Gastrocnemius medialis (tissue), 4 donors: ENCODE measurements around the gene FOXO6. TPM values are rescaled to one million over a fixed set of nuclear protein-coding genes. Genes with fewer than 3 reads are reported as not detected.

Source experiments
- ATAC-seq, 2 donors: fragments of 150-250 bp; one replicate each; pipeline ENCODE4 v1.9.1; 2016
- DNase-seq, 2 donors: peaks; one replicate each; pipeline ENCODE4 v3.0.0-alpha.2; 2019
- H3K27ac ChIP-seq, 4 donors: fragments of 200-600 bp; sonication (generic); 1 replicate in 1 of 4; 2 replicates in 3 of 4; pipeline ENCODE4 v1.5.1; 2016 to 2018; ENCODE audit warnings: mild to moderate bottlenecking in 2 of 4, moderate library complexity in 1 of 4
- H3K27me3 ChIP-seq, 3 donors: fragments of 200-600 bp; sonication (generic) in 2 of 3; 1 replicate in 1 of 3; 2 replicates in 2 of 3; pipeline versions ENCODE4 v1.5.1 to v1.6.0; 2016 to 2019; ENCODE audit warnings: mild to moderate bottlenecking in 1 of 3, moderate library complexity in 1 of 3
- H3K36me3 ChIP-seq, 2 donors: fragments of 200-600 bp; sonication (generic) in 1 of 2; one replicate each; pipeline ENCODE4 v1.5.1; 2017 to 2018
- H3K4me1 ChIP-seq, 2 donors: fragments of 200-600 bp; sonication (generic) in 1 of 2; one replicate each; pipeline ENCODE4 v1.5.1; 2016 to 2017; ENCODE audit warnings: mild to moderate bottlenecking in 2 of 2
- H3K4me3 ChIP-seq, 4 donors: fragments of 200-600 bp; sonication (generic) in 3 of 4; 1 replicate in 1 of 4; 2 replicates in 3 of 4; pipeline ENCODE4 v1.5.1; 2016 to 2019; ENCODE audit warnings: mild to moderate bottlenecking in 2 of 4
- H3K9me3 ChIP-seq, 3 donors: fragments of 200-600 bp; sonication (generic) in 2 of 3; 1 replicate in 1 of 3; 2 replicates in 2 of 3; pipeline ENCODE4 v1.5.1; 2016 to 2019
- POLR2A ChIP-seq, 2 donors: fragments of 450-650 bp; IDR thresholded peaks; one replicate each; pipeline ENCODE4 v1.6.1; 2017; ENCODE audit warnings: antibody characterized with exemption in 2 of 2, mild to moderate bottlenecking in 2 of 2, moderate library complexity in 2 of 2
- in situ Hi-C, 4 donors: fragments of 200-750 bp; cut with MboI; loops; one replicate each; pipeline versions ENCODE4 v1.15.0 to v1.8.0; 2017; ENCODE audit warnings: low sequenced_read_pairs in 4 of 4
- intact Hi-C: fragments of 100-400 bp; cut with DNase I; formaldehyde crosslinking; loops from one replicate; pipeline ENCODE4 v1.15.1; 2023; ENCODE audit warnings: low total_unique reads
- total RNA-seq, 4 donors: library from RNA; depleted of rRNA; stranded (reverse); fragments of >200 nt; gene quantifications; one replicate each; pipeline versions ENCODE4 v1.1.0 to v1.2.3, GENCODE V29; 2016
- TF ChIP-seq, protein P1 (sequence below), 5 experiments: fragments of 450-650 bp in 3 of 5; fragments of 200-600 bp in 2 of 5; sonication (generic) in 2 of 5; IDR thresholded peaks in 4 of 5; conservative IDR thresholded peaks in 1 of 5; 1 replicate in 4 of 5; 2 replicates in 1 of 5; pipeline ENCODE4 v1.5.1; 2016 to 2019; ENCODE audit warnings: antibody characterized with exemption in 5 of 5, mild to moderate bottlenecking in 3 of 5, moderate library complexity in 3 of 5

Gene FOXO6
- total RNA-seq, 4 donors from 2014 or later = 0.20 to 3.9 (median 0.94) TPM

DNA sequence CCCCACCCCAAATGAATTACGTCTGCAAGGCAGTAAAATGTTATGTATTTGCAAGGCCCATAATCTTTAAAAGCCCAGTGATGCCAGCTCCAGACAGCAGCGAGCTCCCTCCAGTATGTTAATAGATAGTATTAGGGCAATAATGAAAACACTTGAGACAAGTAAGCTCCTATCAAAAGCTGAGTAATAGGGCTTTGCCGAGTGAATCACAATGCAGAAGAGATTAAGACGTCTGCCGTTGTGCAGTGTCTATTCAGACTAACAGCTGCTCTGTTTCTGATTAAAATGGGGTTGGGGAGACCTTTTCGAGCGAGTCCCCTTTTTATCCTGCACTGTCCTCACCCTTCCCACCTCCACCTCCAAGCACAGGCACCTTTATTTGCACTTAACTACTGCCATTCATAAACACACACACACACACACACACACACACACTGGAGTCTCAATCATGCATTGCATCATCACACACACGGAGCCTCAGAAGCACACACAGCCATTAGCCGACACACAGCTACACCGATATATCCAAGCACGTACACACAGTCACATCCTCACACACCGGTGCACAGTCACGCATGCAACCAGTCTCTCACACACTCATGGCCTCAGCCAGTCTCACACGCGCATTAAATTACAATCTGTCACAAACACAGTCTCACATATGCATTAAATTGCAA is 46.0 kb upstream of the FOXO6 start:
- peaks cover 10 to 14% of the 10 kb centered on the region in 2 donors for H3K4me1 ChIP-seq
- no peak for DNase-seq
- in situ Hi-C loops = loop anchor here in 1 of 4 donors (10.0 kb wide), 1 partner anchor 120 kb away; no protein-coding TSS in a partner anchor
- no peak for ATAC-seq
- no peaks in the 10 kb centered on the region for H3K9me3 ChIP-seq
- no peak overlapping the region for H3K4me3 ChIP-seq
- no peaks in the 10 kb centered on the region for H3K36me3 ChIP-seq
- TF ChIP-seq, protein P1, sequence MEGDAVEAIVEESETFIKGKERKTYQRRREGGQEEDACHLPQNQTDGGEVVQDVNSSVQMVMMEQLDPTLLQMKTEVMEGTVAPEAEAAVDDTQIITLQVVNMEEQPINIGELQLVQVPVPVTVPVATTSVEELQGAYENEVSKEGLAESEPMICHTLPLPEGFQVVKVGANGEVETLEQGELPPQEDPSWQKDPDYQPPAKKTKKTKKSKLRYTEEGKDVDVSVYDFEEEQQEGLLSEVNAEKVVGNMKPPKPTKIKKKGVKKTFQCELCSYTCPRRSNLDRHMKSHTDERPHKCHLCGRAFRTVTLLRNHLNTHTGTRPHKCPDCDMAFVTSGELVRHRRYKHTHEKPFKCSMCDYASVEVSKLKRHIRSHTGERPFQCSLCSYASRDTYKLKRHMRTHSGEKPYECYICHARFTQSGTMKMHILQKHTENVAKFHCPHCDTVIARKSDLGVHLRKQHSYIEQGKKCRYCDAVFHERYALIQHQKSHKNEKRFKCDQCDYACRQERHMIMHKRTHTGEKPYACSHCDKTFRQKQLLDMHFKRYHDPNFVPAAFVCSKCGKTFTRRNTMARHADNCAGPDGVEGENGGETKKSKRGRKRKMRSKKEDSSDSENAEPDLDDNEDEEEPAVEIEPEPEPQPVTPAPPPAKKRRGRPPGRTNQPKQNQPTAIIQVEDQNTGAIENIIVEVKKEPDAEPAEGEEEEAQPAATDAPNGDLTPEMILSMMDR (IDR thresholded peaks at IDR 0.05 in 4 of 5, conservative IDR thresholded peaks at IDR 0.05 in 1 of 5) = no peak
- TF ChIP-seq POLR2A (IDR thresholded peaks at IDR 0.05) = no peak
- H3K27me3 ChIP-seq = no peaks in the 10 kb centered on the region
- H3K27ac ChIP-seq = no peak overlapping the region
- intact Hi-C loops = no loop called here

GRCh38 chr1:41315871-41316270 is 45.4 kb upstream of the FOXO6 start:
- H3K4me1 ChIP-seq = peaks cover 13 to 20% of the 10 kb centered on the region in 2 donors
- H3K4me3 ChIP-seq = no peak overlapping the region
- TF ChIP-seq, protein P1 (IDR thresholded peaks at IDR 0.05 in 4 of 5, conservative IDR thresholded peaks at IDR 0.05 in 1 of 5) = no peak
- TF ChIP-seq POLR2A (IDR thresholded peaks at IDR 0.05) = no peak
- intact Hi-C loops = no loop called here
- H3K27me3 ChIP-seq = no peaks in the 10 kb centered on the region
- DNase-seq = no peak
- no peaks in the 10 kb centered on the region for H3K9me3 ChIP-seq
- in situ Hi-C loops = loop anchor here in 1 of 4 donors (10.0 kb wide), 1 partner anchor 119 kb away; no protein-coding TSS in a partner anchor
- no peaks in the 10 kb centered on the region for H3K36me3 ChIP-seq
- H3K27ac ChIP-seq = no peak overlapping the region
- ATAC-seq = no peak

DNA sequence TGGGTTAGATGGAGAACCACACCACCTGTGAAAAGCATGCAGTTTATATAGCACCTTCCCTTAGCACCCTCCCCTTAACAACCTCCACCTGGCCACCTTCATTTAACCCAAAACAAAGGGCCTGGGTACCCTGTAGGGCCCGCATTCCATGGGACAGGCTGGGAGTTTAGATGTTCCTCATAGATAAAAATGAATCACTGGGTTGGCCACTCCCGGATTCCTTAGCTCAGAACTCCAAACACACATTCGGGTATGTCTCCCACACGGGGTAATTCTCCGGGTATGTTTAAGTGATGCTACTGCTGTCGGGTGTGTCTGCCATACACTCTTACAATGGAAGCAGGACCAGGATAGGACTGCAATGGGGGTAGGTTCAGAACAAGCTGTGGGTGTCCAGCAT is 43.9 kb upstream of the FOXO6 start:
- no peak for DNase-seq
- no peak for ATAC-seq
- in situ Hi-C loops = loop anchor here in 1 of 4 donors (10.0 kb wide), 1 partner anchor 117 kb away; no protein-coding TSS in a partner anchor
- intact Hi-C loops = no loop called here
- TF ChIP-seq, protein P1 (IDR thresholded peaks at IDR 0.05 in 4 of 5, conservative IDR thresholded peaks at IDR 0.05 in 1 of 5) = no peak
- no peak for TF ChIP-seq POLR2A (IDR thresholded peaks at IDR 0.05)
- Histone ChIP-seq H3K27me3 (no peaks in the 10 kb centered on the region), H3K9me3 (no peaks in the 10 kb centered on the region), H3K4me1 (peaks cover 13 to 25% of the 10 kb centered on the region in 2 donors), H3K27ac (no peak overlapping the region), H3K4me3 (no peak overlapping the region), H3K36me3 (no peaks in the 10 kb centered on the region)

- DNase-seq (no peak), ATAC-seq (no peak)
- H3K27ac ChIP-seq = no peak overlapping the region
- TF ChIP-seq, protein P1 (IDR thresholded peaks at IDR 0.05 in 4 of 5, conservative IDR thresholded peaks at IDR 0.05 in 1 of 5) = no peak
- no peak for TF ChIP-seq POLR2A (IDR thresholded peaks at IDR 0.05)
- no peaks in the 10 kb centered on the region for H3K27me3 ChIP-seq
- in situ Hi-C loops = loop anchor here in 1 of 4 donors (10.0 kb wide), 1 partner anchor 117 kb away; no protein-coding TSS in a partner anchor
- H3K36me3 ChIP-seq = no peaks in the 10 kb centered on the region
- no peak overlapping the region for H3K4me3 ChIP-seq
- peaks cover 13 to 26% of the 10 kb centered on the region in 2 donors for H3K4me1 ChIP-seq
- intact Hi-C loops = no loop called here
- no peaks in the 10 kb centered on the region for H3K9me3 ChIP-seq
Observed at GRCh38 chr1:41318135-41318534, 43.1 kb upstream of the FOXO6 start.
